HG03280 (cell line): ENCODE results near the gene GALR2.

Source experiments
- ATAC-seq: cut with Tn5 transposase; IDR thresholded peaks from one replicate; pipeline ENCODE4 v1.9.1; 2021; ENCODE audit warnings: mild to moderate bottlenecking, moderate library complexity; ENCODE audit not compliant: unreplicated experiment

GALR2 gene

DNA sequence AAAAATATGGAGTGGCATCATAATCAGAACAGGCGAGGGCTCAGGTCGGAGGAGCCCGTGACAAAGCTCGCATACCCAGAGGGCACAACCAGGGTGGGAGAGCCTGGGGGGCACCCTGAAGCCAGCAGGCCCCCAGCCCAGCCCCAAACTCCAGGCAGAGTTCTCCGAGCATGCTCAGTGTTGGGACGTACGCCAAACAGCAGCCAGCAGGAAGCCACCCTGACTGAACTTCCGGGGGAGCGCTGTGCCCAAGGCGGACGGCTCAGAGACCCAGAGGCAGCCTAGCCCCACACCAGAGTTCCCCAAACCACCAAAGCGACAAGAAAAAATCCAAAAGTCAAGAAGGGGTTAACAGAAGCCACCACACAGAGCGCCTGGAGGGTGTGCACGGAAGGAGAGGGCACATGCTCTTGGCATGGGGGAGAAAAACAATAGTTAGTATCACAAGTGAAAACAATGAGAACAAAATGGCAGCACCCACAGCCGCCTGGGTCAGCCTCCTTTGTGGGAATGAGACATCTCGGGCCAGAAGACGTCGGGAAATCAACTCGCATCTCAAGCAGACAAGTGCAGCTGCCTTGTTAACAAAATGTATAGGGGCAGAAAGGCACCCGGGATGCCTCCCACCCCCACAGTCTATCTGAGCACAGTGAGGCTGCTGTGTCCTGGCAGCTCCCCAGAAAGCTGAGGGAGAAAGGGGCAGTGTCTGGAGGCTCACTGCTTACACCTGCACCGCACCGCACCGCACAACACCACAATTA, 17.1 kb downstream of the GALR2 start:
- ATAC-seq = no peak

DNA sequence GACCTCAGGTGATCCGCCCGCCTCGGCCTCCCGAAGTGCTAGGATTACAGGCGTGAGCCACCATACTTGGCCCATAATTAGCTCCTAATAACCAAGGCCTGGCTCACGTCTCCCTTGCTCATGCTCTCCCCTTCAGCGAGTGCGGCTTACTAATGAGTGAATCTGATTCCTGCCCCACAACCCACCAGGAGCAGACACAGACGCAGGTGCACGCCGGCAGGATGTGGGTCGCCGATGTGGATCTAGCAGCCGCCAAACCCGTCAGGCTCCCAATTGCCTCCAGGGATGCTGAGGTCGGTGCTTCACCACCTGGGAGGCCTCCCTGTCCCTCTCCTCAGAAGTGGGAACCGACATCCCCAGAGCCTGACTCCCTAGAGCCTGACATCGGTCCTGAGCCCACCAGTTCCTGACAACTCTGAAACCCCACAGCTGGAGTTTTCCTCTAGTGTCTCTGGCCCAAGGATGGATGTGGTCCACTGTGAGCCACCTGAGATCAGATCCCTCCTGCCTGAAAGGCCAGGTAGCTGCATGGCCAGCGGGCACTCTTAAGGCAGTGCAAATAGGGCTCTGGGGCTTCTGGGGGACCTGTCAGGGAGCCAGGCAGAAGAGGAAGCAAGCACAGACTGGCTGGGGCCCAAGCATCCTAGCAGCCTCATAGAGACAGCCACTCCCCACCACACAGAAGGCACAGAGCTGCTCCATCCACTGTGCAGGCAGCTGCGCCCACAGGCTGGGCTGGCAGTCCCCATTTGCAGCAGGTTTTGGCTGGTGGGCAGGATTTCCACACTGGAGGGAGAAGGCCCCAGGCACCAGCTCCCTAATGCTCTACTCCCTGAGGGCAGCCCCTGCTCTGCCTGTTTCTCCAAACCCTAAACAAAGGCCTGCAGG, 18.2 kb downstream of the GALR2 start:
- ATAC-seq = no peak

DNA sequence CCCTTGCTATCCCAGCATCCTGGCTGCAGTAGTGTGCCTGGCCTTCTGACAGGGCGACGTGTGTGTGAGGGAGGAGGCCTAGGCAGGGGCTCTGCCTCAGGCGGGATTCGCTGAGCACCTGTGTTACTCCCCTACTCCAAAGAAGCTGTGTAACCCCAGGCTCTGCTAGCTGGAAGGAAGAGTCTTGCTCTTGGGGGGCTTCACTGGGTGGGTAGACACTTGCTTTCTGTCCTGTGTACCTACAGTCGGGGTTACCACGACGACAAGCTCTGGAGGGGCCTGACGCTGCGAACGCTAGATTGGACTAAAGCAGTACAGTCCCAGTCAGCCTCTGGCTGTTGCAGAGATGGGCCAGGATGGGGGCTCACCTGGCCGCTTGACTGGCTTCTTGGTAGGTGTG, 19.5 kb downstream of the GALR2 start:
- no peak for ATAC-seq

DNA sequence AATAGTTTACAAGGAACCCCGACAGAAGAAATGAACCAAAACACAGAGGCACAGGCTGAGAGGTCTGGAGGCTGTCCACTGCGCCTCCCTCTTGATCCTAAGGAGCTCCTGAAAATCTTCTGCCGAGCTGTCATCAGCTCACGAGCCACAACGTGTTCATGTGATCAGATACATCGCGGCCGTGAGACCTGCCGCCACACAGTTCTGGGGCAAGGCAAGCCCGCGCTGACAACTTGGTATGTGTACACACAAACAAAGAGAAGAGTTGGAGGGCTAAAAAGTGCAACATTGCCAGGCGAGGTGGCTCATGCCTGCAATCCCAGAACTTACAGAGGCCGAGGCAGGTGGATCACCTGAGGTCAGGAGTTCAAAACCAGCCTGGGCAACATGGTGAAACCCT, 21.4 kb downstream of the GALR2 start:
- no peak for ATAC-seq

GRCh38 chr17:76097716-76098295, 23.2 kb downstream of the GALR2 start:
- no peak for ATAC-seq

GRCh38 chr17:76102944-76103273, 28.3 kb downstream of the GALR2 start:
- ATAC-seq = peak; percentile 16

DNA sequence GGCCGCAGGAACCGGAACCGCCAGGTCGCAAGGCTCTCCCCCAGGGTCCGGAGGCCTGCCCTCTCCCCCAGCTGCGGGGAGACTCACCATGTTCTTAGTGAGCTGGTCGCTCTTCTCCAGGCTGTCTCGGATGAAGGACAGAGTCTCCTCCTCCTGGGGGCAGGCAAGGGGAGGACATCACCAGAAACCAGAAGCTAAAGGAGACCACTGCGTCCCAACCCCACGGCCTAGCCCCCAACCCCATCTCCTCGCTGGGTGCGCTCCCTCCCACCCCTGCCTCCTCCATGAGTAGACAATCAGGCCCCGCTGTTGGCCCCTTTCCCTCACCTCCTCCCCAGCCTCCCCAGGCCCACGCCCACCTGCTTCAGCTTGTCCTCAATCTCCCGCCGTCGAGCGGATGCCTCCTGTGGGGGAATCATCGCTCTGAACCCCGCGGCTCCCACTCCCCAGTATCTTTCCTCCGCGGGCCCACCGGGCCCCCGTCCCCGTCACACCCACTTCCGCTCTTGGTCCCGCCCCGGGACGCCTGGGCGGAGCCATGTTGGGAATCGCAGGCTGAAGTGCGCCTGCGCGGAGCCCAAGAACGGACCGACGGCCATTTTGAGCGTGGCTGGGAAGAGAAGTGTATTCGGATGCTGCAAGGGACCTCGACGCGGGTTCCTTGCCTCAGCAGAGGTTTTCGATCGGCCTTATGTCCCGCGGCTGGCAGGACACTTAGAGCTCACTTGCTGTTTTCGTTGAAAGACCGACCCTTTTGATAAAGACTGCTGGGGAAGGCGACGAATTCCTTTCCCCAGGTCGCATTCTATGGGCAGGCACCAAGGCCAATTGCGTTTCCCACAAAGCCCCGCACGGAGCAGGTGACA, 28.9 kb downstream of the GALR2 start, which contains the start of gene EXOC7:
EXOC7 (minus strand) TSS at position 514 of the 866 bp plus-strand sequence; CDS start at position 419, 95 bp downstream.
- peak; percentile 90 for ATAC-seq

GRCh38 chr17:76104140-76104895, 29.7 kb downstream of the GALR2 start:
- no peak for ATAC-seq

- no peak for ATAC-seq
Measured at GRCh38 chr17:76104896-76105231, 30.3 kb downstream of the GALR2 start.

DNA sequence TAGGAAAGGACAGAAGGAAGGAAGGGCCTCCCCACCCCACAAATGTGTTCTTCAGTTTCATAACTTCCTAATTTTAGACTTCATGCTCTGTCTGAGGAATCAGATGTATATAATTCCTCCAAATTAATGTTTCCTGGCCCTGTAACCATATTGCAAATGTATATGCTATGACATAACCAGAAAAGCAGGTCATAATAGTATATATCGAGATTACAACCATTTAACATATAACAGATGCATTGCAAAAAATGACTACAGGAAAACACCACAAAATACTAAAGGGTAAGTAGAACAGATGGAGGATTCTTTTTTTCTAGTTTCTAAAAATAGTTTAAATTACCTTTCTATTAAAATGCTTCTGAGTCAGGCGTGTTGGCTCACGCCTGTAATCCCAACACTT, 32.1 kb downstream of the GALR2 start:
- ATAC-seq = no peak

DNA sequence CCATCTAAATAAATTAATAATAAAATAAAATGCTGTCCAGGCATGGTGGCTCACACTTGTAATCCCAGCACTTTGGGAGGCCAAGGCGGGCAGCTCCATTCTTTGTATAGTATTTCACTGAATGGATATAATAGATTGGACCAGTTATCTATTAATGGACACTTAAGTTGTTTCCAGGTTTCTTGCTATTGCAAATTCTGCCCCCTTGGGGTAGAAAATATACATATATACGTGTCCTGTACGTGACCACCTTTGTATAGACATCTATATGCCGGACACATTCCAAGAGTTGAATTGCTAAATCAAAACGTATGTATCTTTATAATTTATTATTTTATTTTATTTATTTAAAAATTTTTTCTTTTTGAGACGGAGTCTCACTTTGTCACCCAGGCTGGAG, 32.9 kb downstream of the GALR2 start:
- ATAC-seq = no peak

- no peak for ATAC-seq
Measured at GRCh38 chr17:76111956-76112355, 37.4 kb downstream of the GALR2 start.

DNA sequence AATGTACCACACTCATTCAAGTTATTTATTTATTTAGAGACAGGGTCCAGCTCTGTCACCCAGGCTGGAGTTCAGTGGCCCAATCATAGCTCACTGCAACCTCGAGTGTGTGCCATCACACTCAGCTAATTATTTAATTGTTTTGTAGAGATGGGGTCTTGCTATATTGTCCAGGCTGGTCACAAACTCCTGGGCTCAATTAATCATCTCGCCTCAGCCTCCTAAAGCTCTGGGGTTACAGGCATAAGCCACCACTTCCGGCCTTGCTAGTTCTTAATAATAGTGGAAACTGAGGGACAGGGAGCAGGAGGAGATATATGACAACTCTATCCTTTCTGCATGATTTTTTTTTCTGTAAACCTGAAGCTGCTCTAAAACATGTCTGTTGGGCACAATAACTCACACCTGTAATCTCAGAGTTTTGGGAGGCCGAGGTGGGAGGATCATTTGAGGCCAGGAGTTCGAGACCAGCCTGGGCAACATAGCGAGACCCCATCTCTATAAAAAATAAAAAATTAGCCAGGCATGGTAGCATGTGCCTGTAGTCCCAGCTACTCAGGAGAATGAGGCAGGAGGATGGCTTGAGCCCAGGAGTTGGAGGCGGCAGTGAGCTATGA, 40.7 kb downstream of the GALR2 start:
- ATAC-seq = no peak

- ATAC-seq = no peak
Measured at GRCh38 chr17:76119409-76120371, 45.1 kb downstream of the GALR2 start.

DNA sequence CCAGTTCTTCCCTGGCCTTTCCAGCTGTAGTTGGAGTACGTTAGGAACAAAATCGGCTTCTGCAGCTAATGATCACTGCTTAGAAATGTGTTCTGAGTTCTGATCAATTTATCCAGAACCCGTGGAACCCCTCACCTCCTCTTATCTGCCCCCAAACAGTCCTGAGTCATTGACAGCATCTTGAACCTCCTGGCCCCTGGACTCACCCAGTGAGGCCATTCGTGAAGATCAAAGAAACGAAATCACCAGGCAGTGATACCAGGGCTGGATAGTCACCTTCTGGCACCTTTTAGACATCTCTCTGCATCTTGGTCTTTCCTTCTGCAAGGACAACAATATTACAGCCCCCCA, 46.1 kb downstream of the GALR2 start:
- ATAC-seq = no peak

GRCh38 chr17:76121932-76122430, 47.4 kb downstream of the GALR2 start:
- ATAC-seq = no peak

GRCh38 chr17:76122431-76123190, 48.0 kb downstream of the GALR2 start:
- ATAC-seq = no peak

- no peak for ATAC-seq
Measured at GRCh38 chr17:76123191-76123499, 48.6 kb downstream of the GALR2 start.
